Inferior parietal cortex (tissue), 1 donor: ENCODE results near the gene OSBPL9.

Experiments
- DNase-seq: peaks from one replicate; pipeline ENCODE4 v3.0.0-alpha.2; 2016; ENCODE audit errors: extremely low spot score

Gene OSBPL9, protein sequence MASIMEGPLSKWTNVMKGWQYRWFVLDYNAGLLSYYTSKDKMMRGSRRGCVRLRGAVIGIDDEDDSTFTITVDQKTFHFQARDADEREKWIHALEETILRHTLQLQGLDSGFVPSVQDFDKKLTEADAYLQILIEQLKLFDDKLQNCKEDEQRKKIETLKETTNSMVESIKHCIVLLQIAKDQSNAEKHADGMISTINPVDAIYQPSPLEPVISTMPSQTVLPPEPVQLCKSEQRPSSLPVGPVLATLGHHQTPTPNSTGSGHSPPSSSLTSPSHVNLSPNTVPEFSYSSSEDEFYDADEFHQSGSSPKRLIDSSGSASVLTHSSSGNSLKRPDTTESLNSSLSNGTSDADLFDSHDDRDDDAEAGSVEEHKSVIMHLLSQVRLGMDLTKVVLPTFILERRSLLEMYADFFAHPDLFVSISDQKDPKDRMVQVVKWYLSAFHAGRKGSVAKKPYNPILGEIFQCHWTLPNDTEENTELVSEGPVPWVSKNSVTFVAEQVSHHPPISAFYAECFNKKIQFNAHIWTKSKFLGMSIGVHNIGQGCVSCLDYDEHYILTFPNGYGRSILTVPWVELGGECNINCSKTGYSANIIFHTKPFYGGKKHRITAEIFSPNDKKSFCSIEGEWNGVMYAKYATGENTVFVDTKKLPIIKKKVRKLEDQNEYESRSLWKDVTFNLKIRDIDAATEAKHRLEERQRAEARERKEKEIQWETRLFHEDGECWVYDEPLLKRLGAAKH

DNA sequence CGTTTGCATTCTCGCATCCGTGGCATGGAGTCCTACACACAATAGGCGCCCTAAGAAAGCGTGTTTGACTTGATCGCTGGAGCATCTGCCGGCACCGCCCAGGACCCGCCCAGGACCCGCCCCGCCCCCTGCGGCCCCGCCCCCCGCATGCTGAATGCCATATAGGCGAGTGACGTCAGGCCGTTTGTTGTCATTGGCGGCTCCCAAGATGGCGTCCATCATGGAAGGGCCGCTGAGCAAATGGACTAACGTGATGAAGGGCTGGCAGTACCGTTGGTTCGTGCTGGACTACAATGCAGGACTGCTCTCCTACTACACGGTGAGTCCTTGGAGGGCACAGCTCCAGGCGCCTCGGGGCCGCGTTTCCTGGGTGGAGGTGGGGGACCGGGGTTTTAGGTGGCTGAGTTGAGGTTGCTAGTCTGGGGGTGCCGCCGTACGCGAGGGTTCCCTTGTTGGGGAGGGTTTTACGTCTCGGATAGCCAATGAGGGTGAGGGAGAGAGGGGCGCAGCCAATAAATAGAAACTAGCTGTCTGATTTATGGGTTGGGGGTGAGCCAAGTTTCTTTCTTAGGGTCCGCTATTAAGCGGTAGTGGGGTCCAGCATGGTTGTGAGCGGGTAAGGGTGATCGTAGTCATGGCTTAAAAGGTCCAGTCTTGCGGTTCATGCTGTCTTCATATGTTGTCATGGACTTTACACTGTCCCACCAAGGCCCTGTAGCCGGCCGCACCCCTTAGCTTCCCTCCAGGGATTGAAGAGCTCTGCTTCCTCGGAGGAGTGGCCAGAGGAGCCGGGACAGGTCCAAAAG lies at the start of gene OSBPL9:
Gene OSBPL9 (plus strand): TSS at position 190 of the 806 bp plus-strand sequence. CDS start 19 bp downstream, at position 209.
- DNase-seq = peak; percentile 91

DNA sequence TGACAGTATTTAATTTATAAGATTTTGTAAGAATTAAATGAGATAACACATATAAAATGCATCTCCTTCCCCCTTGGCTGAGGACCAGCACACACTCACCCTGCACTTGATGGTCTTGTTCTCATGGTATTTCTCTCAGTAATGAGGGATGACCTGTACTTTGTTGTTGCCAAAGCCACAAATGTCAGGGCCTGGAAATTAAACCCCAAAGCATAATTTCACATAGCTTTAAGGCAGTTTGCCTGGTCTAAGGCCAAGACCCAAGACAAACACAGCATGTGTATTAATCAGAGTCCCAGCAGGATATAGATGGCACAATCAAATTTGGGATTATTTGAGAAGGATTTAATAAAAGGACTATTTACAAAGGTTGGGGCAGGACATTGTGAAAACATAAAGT lies 49.2 kb upstream of the OSBPL9 start:
- no peak for DNase-seq

DNA sequence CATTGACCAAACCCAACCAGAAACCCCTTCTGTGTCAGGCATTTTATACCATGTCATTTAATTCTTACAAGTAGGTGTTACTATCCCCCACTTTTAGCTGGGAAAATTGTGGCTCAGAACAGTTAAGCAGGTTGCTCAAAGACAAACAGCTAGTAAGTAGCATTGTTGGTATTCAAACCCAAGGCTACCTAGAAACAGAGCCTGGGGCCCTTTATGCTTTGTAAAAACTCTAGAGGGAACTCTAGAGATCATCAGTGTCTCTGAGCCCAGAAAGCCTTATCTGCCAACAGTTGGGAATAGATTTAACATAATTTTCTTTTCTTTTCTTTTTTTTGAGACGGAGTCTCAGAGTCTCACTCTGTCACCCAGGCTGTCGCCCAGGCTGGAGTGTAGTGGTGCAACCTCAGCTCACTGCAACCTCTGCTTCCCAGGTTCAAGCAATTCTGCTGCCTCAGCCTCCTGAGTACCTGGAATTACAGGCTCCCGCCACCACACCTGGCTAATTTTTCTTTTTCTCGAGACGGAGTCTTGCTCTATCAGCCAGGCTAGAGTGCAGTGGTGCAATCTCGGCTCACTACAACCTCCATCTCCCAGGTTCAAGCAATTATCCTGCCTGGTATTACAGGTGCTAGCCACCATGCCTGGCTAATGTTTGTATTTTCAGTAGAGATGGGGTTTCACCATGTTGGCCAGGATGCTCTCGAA lies 48.5 kb upstream of the OSBPL9 start:
- DNase-seq = no peak

DNA sequence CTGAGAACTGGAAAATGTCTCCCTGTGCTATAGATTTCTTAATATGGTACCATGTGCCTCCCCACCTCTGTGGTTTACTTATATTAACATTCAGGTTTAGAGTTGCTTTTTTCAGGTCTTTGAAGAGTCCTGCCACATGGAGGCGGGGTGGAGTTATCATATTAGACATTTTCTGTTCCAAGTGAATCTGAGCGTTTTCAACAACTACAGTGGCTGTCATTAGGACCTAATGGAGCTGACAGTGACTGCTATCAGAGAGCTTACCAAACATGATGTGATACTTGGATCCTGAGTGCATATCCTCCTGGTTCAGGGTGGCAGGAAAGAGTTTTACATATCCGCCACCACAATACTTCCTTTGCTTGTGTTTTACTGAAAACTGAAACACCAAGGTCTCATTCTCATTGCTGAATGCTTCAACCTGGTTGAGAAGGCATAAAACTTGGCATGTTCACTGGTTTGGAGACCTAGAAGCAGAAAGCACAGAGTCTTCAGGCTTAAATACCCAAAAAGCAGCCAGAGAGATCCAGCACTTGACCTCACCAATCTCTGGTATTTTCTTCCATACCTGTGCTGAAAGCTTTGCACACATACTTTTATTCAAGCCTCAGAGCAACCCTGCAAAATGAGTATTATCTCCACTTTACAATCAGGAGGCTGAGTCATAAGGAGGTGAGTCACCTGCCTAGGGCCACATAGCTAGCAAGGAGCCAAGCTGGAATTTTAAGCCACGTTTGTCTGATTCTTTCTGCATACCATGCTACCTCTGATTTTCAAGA lies 47.4 kb upstream of the OSBPL9 start:
- peak; percentile 22 for DNase-seq

DNA sequence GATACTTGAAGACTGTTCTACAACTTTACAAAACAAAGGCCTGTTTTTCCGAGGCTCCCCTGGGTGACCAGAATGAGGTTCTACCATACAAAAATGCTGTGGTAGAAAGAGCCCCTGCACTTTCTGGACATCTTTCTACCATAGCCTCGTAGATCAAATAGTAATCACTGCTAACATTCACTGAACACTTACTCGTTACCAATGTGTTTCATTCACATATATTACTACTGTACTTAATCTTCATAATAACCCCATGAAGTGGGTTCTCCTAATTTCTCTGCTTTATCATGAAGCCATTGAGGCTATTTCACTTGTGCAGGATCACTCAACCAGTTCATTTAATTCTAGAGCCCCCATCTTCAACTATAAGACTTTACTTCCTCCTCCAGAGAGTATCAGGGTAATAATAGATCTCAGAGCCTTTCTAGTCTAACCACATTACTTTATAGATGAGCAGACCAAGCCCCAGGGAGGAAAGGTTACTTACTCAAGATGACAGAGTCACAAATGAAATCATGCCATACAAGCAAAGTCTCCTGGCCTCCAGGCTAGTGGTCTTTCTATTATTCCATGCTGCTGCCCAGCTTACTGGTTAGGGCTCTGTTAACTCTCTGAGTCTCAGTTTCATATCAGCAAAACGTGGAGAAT lies 46.7 kb upstream of the OSBPL9 start:
- no peak for DNase-seq

DNA sequence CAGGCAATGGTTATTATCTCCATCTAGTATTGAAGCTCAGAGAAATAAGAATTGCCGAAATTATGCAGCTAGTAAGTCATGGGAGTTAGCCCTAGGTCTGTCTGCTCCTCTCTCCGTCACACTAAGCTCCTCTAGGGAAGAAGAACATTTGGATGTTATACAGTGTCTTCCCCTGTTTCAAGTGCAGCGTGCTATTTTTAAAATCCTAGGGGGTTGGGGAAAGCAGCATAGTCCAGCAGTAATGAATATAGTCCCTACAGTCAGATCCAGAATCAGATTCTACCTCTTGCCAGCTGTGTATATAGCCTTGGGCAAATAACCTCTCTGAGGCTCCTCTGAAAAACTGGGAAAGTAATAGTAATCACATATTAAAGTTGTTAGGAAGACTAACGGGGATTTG lies 44.5 kb upstream of the OSBPL9 start:
- no peak for DNase-seq

DNA sequence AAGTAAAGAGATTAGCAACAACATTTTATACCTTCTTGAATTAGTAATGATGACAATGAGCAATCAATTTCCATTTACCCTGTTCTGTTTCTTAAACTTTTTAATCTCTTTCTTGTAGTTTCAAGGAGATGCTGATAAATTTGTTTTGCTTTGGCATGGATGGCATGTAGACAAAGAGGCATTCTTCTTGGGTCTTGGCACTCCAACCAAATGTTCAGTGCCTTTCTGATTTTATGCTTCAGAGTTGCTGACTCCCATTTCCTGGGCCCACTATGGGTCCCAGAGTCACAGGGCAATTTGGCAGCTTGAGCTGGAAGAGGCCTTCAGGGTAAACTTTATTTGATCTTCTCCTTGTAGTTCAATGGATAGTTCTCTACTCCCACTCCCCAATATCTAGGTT lies 42.1 kb upstream of the OSBPL9 start:
- peak; percentile 62 for DNase-seq

DNA sequence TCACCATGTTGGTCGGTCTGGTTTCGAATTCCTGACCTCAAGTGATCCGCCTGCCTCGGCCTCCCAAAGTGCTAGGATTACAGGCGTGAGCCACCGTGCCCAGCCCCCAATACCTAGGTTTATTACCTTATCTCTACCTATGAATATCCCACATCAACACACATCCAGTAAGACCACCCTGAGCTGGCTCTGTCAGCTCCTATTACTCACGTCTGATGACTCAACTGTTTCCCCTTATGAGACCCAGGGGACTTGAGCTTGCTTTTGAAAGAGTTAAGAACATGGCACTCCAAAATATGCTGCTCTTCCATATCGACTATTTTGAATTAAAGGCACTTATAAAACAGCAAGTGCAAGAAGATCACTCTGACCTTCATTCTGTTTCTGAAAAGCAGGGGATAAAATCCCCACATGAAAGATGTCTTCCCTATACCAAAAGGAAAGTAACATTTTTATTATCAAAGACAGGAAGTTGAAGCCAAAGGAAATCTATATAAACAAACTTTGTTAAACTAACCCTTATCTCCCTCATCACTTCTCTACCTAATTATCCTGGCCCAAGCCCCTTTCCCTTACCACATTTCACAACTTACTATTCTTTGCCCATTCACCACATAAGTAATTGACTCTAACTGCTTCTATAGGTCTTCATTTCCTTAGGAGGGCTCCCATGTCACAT lies 41.3 kb upstream of the OSBPL9 start:
- no peak for DNase-seq

DNA sequence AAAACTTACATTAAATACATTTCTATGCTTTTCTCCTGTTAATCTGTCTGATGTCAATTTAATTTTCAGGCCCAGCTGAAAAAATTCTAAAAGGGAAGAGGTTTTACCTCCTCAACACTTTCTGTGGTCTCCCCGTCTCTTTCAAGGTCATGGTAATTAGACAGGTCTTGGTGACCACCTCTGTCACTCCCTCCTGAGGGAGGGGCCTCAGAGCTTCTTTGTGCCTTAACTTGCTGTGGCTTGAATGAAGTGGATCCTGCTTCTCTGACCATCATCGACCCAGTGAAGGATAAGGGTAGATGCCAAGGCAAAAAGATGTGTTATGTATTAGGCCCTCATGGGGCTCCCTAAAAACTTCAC lies 40.8 kb upstream of the OSBPL9 start:
- no peak for DNase-seq

DNA sequence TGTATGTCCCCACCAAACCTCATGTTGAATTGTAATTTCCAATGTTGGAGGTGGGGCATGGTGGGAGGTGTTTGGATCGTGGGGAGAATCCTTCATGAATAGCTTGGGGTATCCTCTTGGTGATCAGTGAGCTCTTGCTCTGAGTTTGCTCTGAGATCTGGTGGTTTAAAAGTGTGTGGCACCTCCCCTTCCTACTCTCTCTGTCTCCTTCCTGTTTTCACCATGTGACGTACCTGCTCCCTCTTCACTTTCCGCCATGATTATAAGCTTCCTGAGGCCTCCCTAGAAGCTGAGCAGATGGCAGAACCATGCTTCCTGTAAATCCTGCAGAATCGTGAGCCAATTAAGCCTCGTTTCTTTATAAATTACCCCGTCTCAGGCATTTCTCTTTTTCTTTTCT lies 40.0 kb upstream of the OSBPL9 start:
- DNase-seq = no peak

DNA sequence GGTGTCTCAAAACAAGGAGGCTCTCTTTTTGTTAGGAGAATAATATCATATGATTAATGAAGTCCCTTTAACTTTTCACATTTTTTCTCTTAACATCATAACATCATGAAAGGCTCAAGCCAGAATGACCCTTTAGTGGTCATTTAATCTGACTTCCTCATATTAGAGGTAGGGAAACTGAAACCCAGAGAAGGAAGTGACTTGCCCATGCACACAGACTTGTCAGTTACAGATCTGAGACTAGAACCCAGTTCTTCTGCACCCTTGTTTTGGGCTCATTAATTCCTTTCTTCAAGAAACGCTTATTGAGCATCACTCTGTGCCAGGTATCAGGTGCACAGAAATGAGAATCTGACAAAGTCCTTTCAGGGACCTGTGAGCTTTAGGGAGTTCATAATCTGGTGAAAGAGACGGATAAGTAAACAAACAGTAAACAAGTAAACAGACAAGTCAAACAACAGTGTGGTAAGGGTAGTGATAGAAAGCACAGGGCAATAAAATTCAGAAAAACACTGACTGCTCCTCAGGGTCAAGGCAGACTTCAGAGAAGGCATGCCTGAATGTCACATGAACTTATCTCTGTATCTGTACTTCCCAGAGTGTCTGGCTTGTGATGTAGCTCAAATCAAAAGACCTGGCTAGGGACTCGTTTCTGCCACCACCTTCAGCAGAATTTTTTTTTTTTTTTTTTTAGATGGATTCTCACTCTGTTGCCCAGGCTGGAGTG lies 38.3 kb upstream of the OSBPL9 start:
- DNase-seq = no peak

DNA sequence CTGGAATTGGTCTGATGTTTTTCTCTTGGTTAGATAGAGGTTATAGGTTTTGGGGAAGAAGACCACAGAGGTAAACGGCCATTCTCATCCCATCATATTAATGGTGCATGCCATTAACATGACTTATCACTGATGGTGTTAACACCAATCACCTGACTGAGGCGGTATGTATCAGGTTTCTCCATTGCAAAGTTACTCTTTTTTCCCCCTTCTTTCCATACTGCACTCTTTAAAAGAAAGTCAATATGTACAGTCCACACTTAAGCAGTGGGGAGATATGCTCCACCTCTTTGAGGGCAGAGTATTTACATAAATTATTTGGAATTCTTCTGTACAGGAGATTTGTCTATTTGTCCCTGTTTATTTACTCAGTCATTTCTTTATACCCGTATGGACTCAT lies 35.7 kb upstream of the OSBPL9 start:
- no peak for DNase-seq

DNA sequence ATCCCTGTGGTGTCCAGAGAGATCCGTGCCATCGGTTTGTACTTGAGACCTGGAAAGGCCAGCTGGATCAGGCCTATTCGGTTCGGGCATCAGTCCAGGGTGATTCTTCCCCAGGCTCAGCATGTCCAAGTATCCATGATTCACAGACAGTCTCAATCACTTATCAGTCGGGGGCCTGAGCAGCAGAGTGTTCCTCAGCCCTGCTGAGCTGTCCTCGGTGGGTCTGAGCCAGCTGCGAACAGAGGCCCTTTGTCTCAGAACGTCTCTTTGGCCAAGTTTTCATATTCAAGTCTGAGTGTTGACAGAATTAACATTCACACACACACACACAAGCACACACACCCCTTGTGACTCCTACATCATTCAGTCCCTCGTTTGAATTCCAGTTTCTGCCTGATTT lies 33.4 kb upstream of the OSBPL9 start:
- peak; percentile 79 for DNase-seq

DNA sequence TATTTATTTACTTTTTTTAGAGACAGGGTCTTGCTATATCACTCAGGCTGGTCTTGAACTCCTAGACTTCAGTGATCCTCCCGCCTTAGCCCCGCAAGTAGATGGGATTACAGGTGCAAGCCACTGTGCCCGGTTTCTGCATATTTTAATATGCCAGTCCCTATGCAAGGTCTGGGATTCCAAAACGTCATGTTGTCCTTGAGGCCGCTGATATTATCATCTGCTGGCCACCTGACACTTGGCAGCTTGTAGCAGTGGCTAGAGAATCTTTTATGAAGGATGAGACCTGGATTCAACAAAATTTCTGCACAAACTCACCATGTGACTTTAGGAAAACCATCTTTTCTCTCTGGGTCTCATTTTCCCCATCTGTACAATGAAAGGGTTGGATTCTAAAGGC lies 32.9 kb upstream of the OSBPL9 start:
- no peak for DNase-seq

DNA sequence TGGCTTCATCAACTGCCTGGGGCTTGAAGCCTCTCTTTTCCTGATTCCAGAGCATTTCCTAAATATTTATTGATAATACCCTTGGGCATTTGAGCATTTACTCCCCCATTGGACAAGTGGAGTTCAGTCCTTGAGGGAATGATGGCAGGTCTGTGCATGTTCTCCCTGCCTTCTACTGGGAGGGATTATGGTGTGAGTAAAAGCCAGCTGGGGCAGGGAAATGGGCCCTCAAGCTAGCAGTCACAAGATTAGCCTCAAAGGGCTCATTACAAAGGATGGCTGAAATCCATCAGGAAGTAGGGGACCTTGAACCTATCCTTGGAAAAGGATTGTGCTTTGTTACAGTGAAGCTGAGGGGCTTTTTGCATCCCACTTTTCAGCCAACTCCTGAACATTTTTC lies 24.2 kb upstream of the OSBPL9 start:
- DNase-seq = no peak

DNA sequence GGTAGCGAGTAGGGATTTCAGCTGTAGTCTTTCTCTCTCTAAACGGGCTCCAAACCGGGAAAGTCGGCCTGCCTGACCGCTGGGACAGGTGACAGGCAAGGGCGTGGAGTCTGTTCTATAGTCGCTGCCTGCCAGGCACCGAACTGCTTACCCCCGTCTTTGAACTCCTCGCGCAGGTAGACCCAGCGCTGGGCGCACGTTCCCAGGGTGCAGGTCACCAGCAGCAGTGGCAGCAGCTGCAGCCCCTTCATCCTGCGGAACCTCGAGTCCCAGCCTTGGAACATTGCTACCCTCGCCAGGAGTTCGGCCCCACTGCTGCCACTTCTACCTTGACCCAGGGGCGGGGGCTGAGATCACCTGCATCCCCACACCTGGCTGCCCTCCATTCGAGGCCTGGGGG lies 22.2 kb upstream of the OSBPL9 start:
- DNase-seq = no peak

DNA sequence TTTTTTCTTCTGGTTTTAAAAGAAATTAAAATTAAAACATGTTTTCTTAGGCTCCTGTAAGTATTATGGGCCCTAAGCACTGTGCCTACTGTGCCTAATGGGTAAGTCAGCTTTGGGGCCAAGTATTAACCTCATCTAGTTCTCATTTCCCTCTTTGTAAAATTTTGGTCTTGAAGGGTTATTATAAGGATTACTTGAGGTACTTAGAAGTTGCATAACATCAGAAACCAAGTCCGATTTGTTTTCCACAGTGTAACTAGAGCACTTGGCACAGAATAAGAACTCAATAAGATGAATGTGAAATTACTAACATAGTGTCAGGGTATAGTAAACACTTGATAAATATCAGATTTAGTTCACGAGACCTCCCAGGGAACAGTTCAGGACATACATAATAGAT lies 16.4 kb upstream of the OSBPL9 start:
- DNase-seq = no peak

DNA sequence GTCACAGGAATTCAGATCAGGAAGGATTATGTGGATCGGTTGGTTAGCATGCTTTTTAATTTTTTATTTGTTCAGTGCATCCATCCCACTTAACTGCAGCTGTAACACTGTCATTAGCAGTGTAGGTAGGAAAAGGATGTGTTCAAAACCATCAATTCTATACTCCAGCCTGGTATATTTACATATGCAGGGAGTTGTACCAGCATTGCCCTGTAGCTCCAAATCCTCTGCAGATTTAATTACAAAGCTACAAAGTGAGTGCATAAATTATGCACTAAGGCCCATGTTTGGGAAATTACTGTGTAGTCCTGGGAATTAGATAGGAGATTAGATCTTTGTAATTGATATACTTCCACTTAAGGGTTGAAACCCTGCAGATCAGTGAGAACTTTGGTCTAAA lies 15.9 kb upstream of the OSBPL9 start:
- no peak for DNase-seq

DNA sequence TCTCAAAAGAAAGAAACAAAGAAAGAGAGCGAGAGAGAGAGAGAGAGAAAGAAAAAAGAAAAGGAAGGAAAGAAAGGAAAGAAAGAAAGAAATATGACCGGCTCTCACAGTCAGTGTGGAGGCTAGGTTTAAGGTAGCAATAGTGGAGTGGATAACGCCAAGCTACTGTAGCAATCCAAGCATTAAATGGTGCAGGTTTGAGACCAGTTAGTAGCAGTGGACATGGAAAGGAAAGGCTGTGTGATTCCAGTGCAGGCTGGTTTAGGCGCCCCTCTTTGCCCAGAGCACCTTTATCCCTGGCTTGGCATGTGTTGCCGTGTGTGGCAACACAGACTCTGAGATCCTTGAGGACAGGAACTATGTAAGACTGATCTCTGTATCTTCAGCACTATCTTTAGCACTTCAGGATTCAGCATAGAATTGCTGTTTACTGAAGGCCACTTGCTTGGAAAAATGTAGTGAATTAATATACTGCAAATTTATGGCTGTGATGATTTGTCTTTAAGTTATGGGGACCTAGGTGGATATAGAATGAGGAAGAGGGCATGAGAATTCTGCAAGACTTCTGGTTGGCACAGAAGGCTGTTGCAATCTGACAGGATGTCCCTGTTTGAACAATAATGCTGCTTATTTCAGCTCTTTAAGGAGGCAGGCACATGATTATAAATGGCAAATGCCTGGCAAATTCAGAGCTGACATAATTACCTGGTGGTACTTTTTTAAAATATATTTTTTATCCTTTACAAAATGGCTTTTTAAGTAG lies 10.8 kb upstream of the OSBPL9 start:
- DNase-seq = no peak
